ENCODE results near the gene PIGK. TPM values are rescaled to one million over a fixed set of nuclear protein-coding genes. Genes with fewer than 3 reads are reported as not detected.

PIGK gene
- total RNA-seq, 2 experiments from 2014 or later = 8.6 to 17.4 TPM

- Histone ChIP-seq H3K9me3 (ENCODE audit: low read length) (peaks cover 6% of the 10 kb centered on the region; the same call in 1 of the 2 replicates), H3K36me3 (ENCODE audit: insufficient read depth, low read length) (no peaks in the 10 kb centered on the region), H2AFZ (ENCODE audit: low read length) (no peak overlapping the region), H3K4me3 (ENCODE audit: low read depth, low read length, poor library complexity, severe bottlenecking) (no peak overlapping the region), H3K27ac (ENCODE audit: low read depth, low read length, poor library complexity, severe bottlenecking) (no peak overlapping the region), H4K20me1 (ENCODE audit: insufficient read depth, low read length) (no peaks in the 10 kb centered on the region), H3K79me2 (ENCODE audit: insufficient read depth, low read depth, low read length) (no peaks in the 10 kb centered on the region), H3K4me2 (ENCODE audit: low read length) (no peak overlapping the region), H3K4me1 (ENCODE audit: insufficient read depth, low read length, poor library complexity, severe bottlenecking) (no peaks in the 10 kb centered on the region), H3K9me2 (ENCODE audit: insufficient read depth, low read length) (no peaks in the 10 kb centered on the region)
- intact Hi-C loops (cut with micrococcal nuclease; ENCODE audit: unreplicated experiment) = no loop called here
- POLR2A ChIA-PET = interaction anchor here (0.6 to 1.1 kb wide), 2 partner anchors 9 to 1590 kb away, joined by 3 read pairs; no protein-coding TSS in a partner anchor
- no peak for TF ChIP-seq EZH2phosphoT487 (IDR thresholded peaks at IDR 0.05; ENCODE audit: borderline replicate concordance, low read depth, low read length)
- no TSS peak for BruUV-seq (replicated peaks)
- CTCF ChIA-PET (ENCODE audit: unreplicated experiment) = no interaction called here
- no peak for DNase-seq (ENCODE audit: low spot score)
These were observed 37.1 kb downstream of the PIGK start for GRCh38 chr1:77182083-77182482.

GRCh38 chr1:77179632-77180031 is 39.6 kb downstream of the PIGK start:
- intact Hi-C loops (cut with micrococcal nuclease; ENCODE audit: unreplicated experiment) = no loop called here
- Histone ChIP-seq H3K27ac (ENCODE audit: low read depth, low read length, poor library complexity, severe bottlenecking) (no peak overlapping the region), H3K4me2 (ENCODE audit: low read length) (no peak overlapping the region), H3K4me1 (ENCODE audit: insufficient read depth, low read length, poor library complexity, severe bottlenecking) (no peaks in the 10 kb centered on the region), H3K79me2 (ENCODE audit: insufficient read depth, low read depth, low read length) (no peaks in the 10 kb centered on the region), H4K20me1 (ENCODE audit: insufficient read depth, low read length) (no peaks in the 10 kb centered on the region), H3K36me3 (ENCODE audit: insufficient read depth, low read length) (no peaks in the 10 kb centered on the region), H3K9me2 (ENCODE audit: insufficient read depth, low read length) (no peaks in the 10 kb centered on the region), H3K9me3 (ENCODE audit: low read length) (peaks cover 22% of the 10 kb centered on the region; the same call in 1 of the 2 replicates), H2AFZ (ENCODE audit: low read length) (no peak overlapping the region), H3K4me3 (ENCODE audit: low read depth, low read length, poor library complexity, severe bottlenecking) (no peak overlapping the region)
- ChIA-PET POLR2A (interaction anchor here (0.6 to 0.7 kb wide), 4 partner anchors 14 to 637 kb away, joined by 3 to 5 read pairs (median 4); no protein-coding TSS in a partner anchor), CTCF (ENCODE audit: unreplicated experiment) (no interaction called here)
- no peak for TF ChIP-seq CTCF (conservative IDR thresholded peaks at IDR 0.05; ENCODE audit: low read length)
- no peak for TF ChIP-seq EZH2phosphoT487 (IDR thresholded peaks at IDR 0.05; ENCODE audit: borderline replicate concordance, low read depth, low read length)
- no peak for DNase-seq (ENCODE audit: low spot score)
- no TSS peak for BruUV-seq (replicated peaks)

GRCh38 chr1:77175230-77175844 is 43.9 kb downstream of the PIGK start:
- ChIA-PET POLR2A (interaction anchor here (0.7 kb wide), 1 partner anchor 674 kb away, joined by 3 read pairs; no protein-coding TSS in a partner anchor), CTCF (ENCODE audit: unreplicated experiment) (no interaction called here)
- H3K9me2 ChIP-seq (ENCODE audit: insufficient read depth, low read length) = no peaks in the 10 kb centered on the region
- H3K36me3 ChIP-seq (ENCODE audit: insufficient read depth, low read length) = no peaks in the 10 kb centered on the region
- H2AFZ ChIP-seq (ENCODE audit: low read length) = no peak overlapping the region
- H3K4me2 ChIP-seq (ENCODE audit: low read length) = no peak overlapping the region
- no peak overlapping the region for H3K4me3 ChIP-seq (ENCODE audit: low read depth, low read length, poor library complexity, severe bottlenecking)
- H3K79me2 ChIP-seq (ENCODE audit: insufficient read depth, low read depth, low read length) = no peaks in the 10 kb centered on the region
- intact Hi-C loops (cut with micrococcal nuclease; ENCODE audit: unreplicated experiment) = no loop called here
- H3K9me3 ChIP-seq (ENCODE audit: low read length) = peaks cover 22% of the 10 kb centered on the region; the same call in 1 of the 2 replicates
- H3K27ac ChIP-seq (ENCODE audit: low read depth, low read length, poor library complexity, severe bottlenecking) = no peak overlapping the region
- H3K4me1 ChIP-seq (ENCODE audit: insufficient read depth, low read length, poor library complexity, severe bottlenecking) = no peaks in the 10 kb centered on the region
- TF ChIP-seq CTCF (conservative IDR thresholded peaks at IDR 0.05; ENCODE audit: low read length) (no peak), EZH2phosphoT487 (IDR thresholded peaks at IDR 0.05; ENCODE audit: borderline replicate concordance, low read depth, low read length) (no peak)
- BruUV-seq (replicated peaks) = no TSS peak
- no peaks in the 10 kb centered on the region for H4K20me1 ChIP-seq (ENCODE audit: insufficient read depth, low read length)
- peak; percentile 53 for DNase-seq (ENCODE audit: low spot score)
